HG02642 (cell line): ENCODE data around the gene PDPR.
"Not testable (repeated sequence)": the region's sequence is repeated elsewhere in the genome, so short reads cannot be mapped to it uniquely, and the experiment has no call there.

Experiments
- ATAC-seq: cut with Tn5 transposase; IDR thresholded peaks from one replicate; pipeline ENCODE4 v1.9.1; 2021; ENCODE audit warnings: mild to moderate bottlenecking; ENCODE audit not compliant: unreplicated experiment, poor library complexity

Gene PDPR

DNA sequence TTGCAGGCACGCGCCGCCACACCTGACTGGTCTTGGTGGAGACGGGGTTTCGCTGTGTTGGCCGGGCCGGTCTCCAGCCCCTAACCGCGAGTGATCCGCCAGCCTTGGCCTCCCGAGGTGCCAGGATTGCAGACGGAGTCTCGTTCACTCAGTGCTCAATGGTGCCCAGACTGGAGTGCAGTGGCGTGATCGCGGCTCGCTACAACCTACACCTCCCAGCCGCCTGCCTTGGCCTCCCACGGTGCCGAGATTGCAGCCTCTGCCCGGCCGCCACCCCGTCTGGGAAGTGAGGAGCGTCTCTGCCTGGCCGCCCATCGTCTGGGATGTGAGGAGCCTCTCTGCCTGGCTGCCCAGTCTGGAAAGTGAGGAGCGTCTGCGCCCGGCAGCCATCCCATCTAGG is 89.9 kb downstream of the PDPR start:
- not testable (repeated sequence) for ATAC-seq

- ATAC-seq, result not testable (repeated sequence)
Observed at GRCh38 chr16:70204668-70205405, 90.7 kb downstream of the PDPR start.

- not testable (repeated sequence) for ATAC-seq
Observed at GRCh38 chr16:70206382-70206781, 92.2 kb downstream of the PDPR start.
